HepG2 (cell line): ENCODE data around the gene SAMD5. TPM values are rescaled to one million over a fixed set of nuclear protein-coding genes. Genes with fewer than 3 reads are reported as not detected.

Source experiments
- ATAC-seq: fragments of 200-7000 bp; cut with Tn5 transposase; 3 replicates; pipeline ENCODE4 v1.9.1; 2020; ENCODE audit warnings: mild to moderate bottlenecking, moderate library complexity
- BruUV-seq: library from RNA; stranded (reverse); fragments of 400-500 nt; replicated peaks from 2 replicates; lab custom pipeline; 2021; lab: Mats Ljungman, UMichigan
- CTCF ChIA-PET: fragments of 300-600 bp; formaldehyde crosslinking; extraction: SDS; loops from one replicate; lab custom pipeline; 2021; ENCODE audit warnings: low total read pairs, inconsistent platforms, low intra/inter-chr PET ratio; lab: Yijun Ruan, JAX
- POLR2A ChIA-PET: fragments of 350-600 bp; sonication (Branson Sonifier 250); formaldehyde crosslinking; loops from one replicate; lab custom pipeline; 2020; ENCODE audit warnings: antibody characterized with exemption, inconsistent platforms; lab: Yijun Ruan, JAX
- DNase-seq: peaks from one replicate; pipeline ENCODE4 v3.0.0-alpha.2; 2015; ENCODE audit warnings: low spot score
- FAIRE-seq: peaks from 3 replicates; lab custom pipeline; 2011; peaks lifted over from hg19 to GRCh38; lab: Jason Lieb, UNC
- H2AFZ ChIP-seq: one replicate; pipeline ENCODE4 v1.6.1; 2011; ENCODE audit warnings: low read length, inconsistent platforms
- H3K27ac ChIP-seq: fragments of 300-600 bp; 3 replicates; pipeline ENCODE4 v1.8.0; 2011; ENCODE audit warnings: mixed run types, mild to moderate bottlenecking, mixed read lengths, low read length, inconsistent platforms; ENCODE audit not compliant: insufficient read depth; ENCODE audit errors: extremely low read length
- H3K27me3 ChIP-seq, 2 experiments: fragments of 200-600 bp in 1 of 2; 2 replicates in 1 of 2; 3 replicates in 1 of 2; pipeline versions ENCODE4 v1.6.0 to v1.8.0; 2011; ENCODE audit warnings: low read length in 2 of 2, mild to moderate bottlenecking in 2 of 2, moderate library complexity in 2 of 2, inconsistent platforms in 1 of 2; ENCODE audit not compliant: insufficient read depth in 2 of 2, control insufficient read depth in 1 of 2
- H3K36me3 ChIP-seq, 2 experiments: fragments of 200-600 bp in 1 of 2; replicated peaks in 1 of 2; 2 replicates in 1 of 2; 3 replicates in 1 of 2; pipeline versions ENCODE4 v1.5.1 to v1.8.0; 2011; ENCODE audit warnings: low read length in 2 of 2, inconsistent platforms in 1 of 2; ENCODE audit not compliant: insufficient read depth in 2 of 2, control insufficient read depth in 1 of 2
- H3K4me1 ChIP-seq: 2 replicates; pipeline ENCODE4 v1.5.1; 2012; ENCODE audit warnings: low read length, inconsistent platforms; ENCODE audit not compliant: insufficient read depth
- H3K4me2 ChIP-seq: 2 replicates; pipeline ENCODE4 v1.6.0; 2011; ENCODE audit warnings: low read depth, low read length, inconsistent platforms
- H3K4me3 ChIP-seq, 3 experiments: fragments of 200-600 bp in 1 of 3; sonication (generic), shearing (Covaris generic) in 1 of 3; replicated peaks in 1 of 3; 2 replicates each; pipeline ENCODE4 v1.5.1; 2011 to 2016; ENCODE audit warnings: low read length in 3 of 3, inconsistent platforms in 2 of 3, low read depth in 2 of 3, mild to moderate bottlenecking in 2 of 3, control low read depth in 1 of 3, mixed read lengths in 1 of 3; ENCODE audit not compliant: insufficient read depth in 1 of 3
- H3K79me2 ChIP-seq: one replicate; pipeline ENCODE4 v1.6.1; 2011; ENCODE audit warnings: low read length, inconsistent platforms; ENCODE audit not compliant: insufficient read depth
- H3K9ac ChIP-seq: 2 replicates; pipeline ENCODE4 v1.6.0; 2011; ENCODE audit warnings: mild to moderate bottlenecking, low read depth, low read length, inconsistent platforms; ENCODE audit not compliant: insufficient read depth
- H3K9me3 ChIP-seq: 2 replicates; pipeline ENCODE4 v1.5.1; 2012; ENCODE audit warnings: mild to moderate bottlenecking, low read length
- H4K20me1 ChIP-seq: 2 replicates; pipeline ENCODE4 v1.6.0; 2011; ENCODE audit warnings: inconsistent platforms, mild to moderate bottlenecking, low read length, moderate library complexity; ENCODE audit not compliant: insufficient read depth
- HNF1B ChIP-seq: sonication (generic); formaldehyde crosslinking; IDR thresholded peaks from 2 replicates; pipeline ENCODE4 v1.5.1; 2020; ENCODE audit warnings: mild to moderate bottlenecking, moderate library complexity, missing genetic modification reagents
- NR3C1 ChIP-seq: sonication (generic); formaldehyde crosslinking; IDR thresholded peaks from 2 replicates; pipeline ENCODE4 v1.4.0; 2020; ENCODE audit warnings: missing genetic modification reagents
- POGZ ChIP-seq: sonication (generic); formaldehyde crosslinking; IDR thresholded peaks from 2 replicates; pipeline ENCODE4 v1.4.0; 2020; ENCODE audit warnings: mild to moderate bottlenecking, missing genetic modification reagents
- USF2 ChIP-seq, 2 experiments: sonication (generic) in 1 of 2; formaldehyde crosslinking in 1 of 2; IDR thresholded peaks; 2 replicates each; pipeline versions ENCODE4 v1.5.1 to v1.6.1; 2011 to 2020; ENCODE audit warnings: borderline replicate concordance in 1 of 2, low read depth in 1 of 2, low read length in 1 of 2, mild to moderate bottlenecking in 1 of 2, missing genetic modification reagents in 1 of 2, moderate library complexity in 1 of 2
- WGBS: methylation state at CpG from one replicate; pipeline ENCODE4 v1.1.6; 2017; ENCODE audit warnings: low lambda C conversion rate; 5-methylcytosine and 5-hydroxymethylcytosine counted together
- in situ Hi-C: cut with HindIII; loops from 2 replicates; pipeline ENCODE4 v1.10.0; 2017; ENCODE audit warnings: low pct_unique_long_range_greater_than_20kb; ENCODE audit not compliant: extremely low pct_ligation_motif_present
- intact Hi-C: fragments of 100-400 bp; cut with micrococcal nuclease; formaldehyde crosslinking; loops from one replicate; pipeline ENCODE4 v1.10.0; 2022; ENCODE audit not compliant: unreplicated experiment
- polyA plus RNA-seq, 8 experiments: library from polyadenylated mRNA; depleted of rRNA in 3 of 8; stranded (reverse) in 7 of 8; unstranded in 1 of 8; fragments of >200 nt; fragmentation: Illumina TruSeq in 4 of 8; extraction: Trizol in 4 of 8; gene quantifications; 2 replicates each; pipeline versions ENCODE4 v1.2.1 to v1.2.3, GENCODE V29; 2011 to 2016; ENCODE audit warnings: low read depth in 4 of 8, missing spikeins in 1 of 8, mixed read lengths in 1 of 8; ENCODE audit not compliant: insufficient read depth in 1 of 8
- total RNA-seq, 5 experiments: library from RNA; depleted of rRNA; stranded (reverse); fragments of >200 nt; fragmentation: Illumina TruSeq; extraction: Trizol; gene quantifications; 2 replicates each; pipeline ENCODE4 v1.2.3, GENCODE V29; 2016; ENCODE audit warnings: low read depth in 1 of 5

SAMD5 gene
- total and polyA plus RNA-seq, 2 of the 13 experiments (the other 11 are each of a cell fraction or from before 2014, with no cell fraction given): 0.02 to 0.07 TPM

GRCh38 chr6:147530132-147531060 lies 21.9 kb downstream of the SAMD5 start:
- TF ChIP-seq USF2 (IDR thresholded peaks at IDR 0.05; ENCODE audit: low read depth, low read length): no peak
- TF ChIP-seq USF2 (CRISPR knock-in tag; IDR thresholded peaks at IDR 0.05; ENCODE audit: borderline replicate concordance): no peak
- TF ChIP-seq NR3C1: 0 out of 2 replicates have a peak, but pooled peaks have one; percentile 32
- Histone ChIP-seq H3K9me3 (no peaks in the 10 kb centered on the region), H3K27ac (no peak overlapping the region), H3K9ac (no peak overlapping the region), H4K20me1 (no peaks in the 10 kb centered on the region), H3K4me3 (no peak overlapping the region), H3K4me1 (no peaks in the 10 kb centered on the region; the same call in 1 of the 2 replicates), H3K27me3 (no peaks in the 10 kb centered on the region), H3K36me3 (no peaks in the 10 kb centered on the region), H3K79me2 (no peaks in the 10 kb centered on the region), H3K4me2 (no peak overlapping the region), H2AFZ (no peak overlapping the region)
- CTCF ChIA-PET: no interaction called here
- FAIRE-seq (no peak), ATAC-seq (no peak; the same call in 2 of the 3 replicates), DNase-seq (no peak)
- in situ Hi-C loops: no loop called here
- 34% methylated on average over 13 of the region's 13 CpGs for WGBS
- POLR2A ChIA-PET: no interaction called here
- intact Hi-C loops: no loop called here
- BruUV-seq: no TSS peak

- no TSS peak for BruUV-seq
- Histone ChIP-seq H3K4me2 (no peak overlapping the region), H3K4me3 (no peak overlapping the region), H3K27me3 (no peaks in the 10 kb centered on the region), H3K9me3 (no peaks in the 10 kb centered on the region), H3K36me3 (no peaks in the 10 kb centered on the region), H4K20me1 (no peaks in the 10 kb centered on the region), H3K79me2 (no peaks in the 10 kb centered on the region), H2AFZ (no peak overlapping the region), H3K9ac (no peak overlapping the region), H3K27ac (no peak overlapping the region), H3K4me1 (no peaks in the 10 kb centered on the region; the same call in 1 of the 2 replicates)
- POLR2A ChIA-PET: no interaction called here
- CTCF ChIA-PET: no interaction called here
- FAIRE-seq: no peak
- intact Hi-C loops (no loop called here), in situ Hi-C loops (no loop called here)
- no peak for DNase-seq
- 73% methylated on average over 2 of the region's 2 CpGs for WGBS
- TF ChIP-seq HNF1B (CRISPR knock-in tag): no peak
- no peak for TF ChIP-seq POGZ (CRISPR knock-in tag)
- ATAC-seq: no peak
Measured at GRCh38 chr6:147531321-147531720, 22.8 kb downstream of the SAMD5 start.
